NCI-H446 (cell line): ENCODE data around the gene PTPRK.
"Not testable (repeated sequence)": the region's sequence is repeated elsewhere in the genome, so short reads cannot be mapped to it uniquely, and the experiment has no call there.

Experiments
- DNase-seq, 2 experiments: peaks; one replicate each; lab custom pipeline; 2025; lab: John Stamatoyannopoulos, UW

PTPRK gene

GRCh38 chr6:128491100-128491581 lies 29.3 kb downstream of the PTPRK start:
- DNase-seq = no peak

- no peak for DNase-seq
These were observed 32.7 kb downstream of the PTPRK start for GRCh38 chr6:128487746-128488145.

- no peak for DNase-seq
These were observed 33.3 kb downstream of the PTPRK start for GRCh38 chr6:128487055-128487454.

- not testable (repeated sequence) for DNase-seq
These were observed 33.8 kb downstream of the PTPRK start for GRCh38 chr6:128486580-128486979.

GRCh38 chr6:128483472-128484135 lies 36.8 kb downstream of the PTPRK start:
- no peak for DNase-seq

GRCh38 chr6:128482642-128483041 lies 37.8 kb downstream of the PTPRK start:
- DNase-seq = peak in 1 of 2 experiments; percentile 31

- DNase-seq = no peak
These were observed 40.4 kb downstream of the PTPRK start for GRCh38 chr6:128479991-128480390.

- peak in 1 of 2 experiments; percentile 24 for DNase-seq
These were observed 41.2 kb downstream of the PTPRK start for GRCh38 chr6:128479048-128479666.

GRCh38 chr6:128478230-128479047 lies 42.0 kb downstream of the PTPRK start:
- no peak for DNase-seq

GRCh38 chr6:128474933-128475332 lies 45.5 kb downstream of the PTPRK start:
- no peak for DNase-seq

GRCh38 chr6:128474481-128474880 lies 45.9 kb downstream of the PTPRK start:
- no peak for DNase-seq

GRCh38 chr6:128471907-128472306 lies 48.5 kb downstream of the PTPRK start:
- no peak for DNase-seq

GRCh38 chr6:128465368-128466343 lies 54.7 kb downstream of the PTPRK start:
- no peak for DNase-seq

GRCh38 chr6:128464790-128465189 lies 55.6 kb downstream of the PTPRK start:
- DNase-seq = peak in 1 of 2 experiments; percentile 21

GRCh38 chr6:128463942-128464341 lies 56.5 kb downstream of the PTPRK start:
- DNase-seq = no peak

- no peak for DNase-seq
These were observed 58.9 kb downstream of the PTPRK start for GRCh38 chr6:128461501-128461900.

GRCh38 chr6:128456510-128457230 lies 63.7 kb downstream of the PTPRK start:
- DNase-seq = peak in 1 of 2 experiments; percentile 2

GRCh38 chr6:128455959-128456358 lies 64.4 kb downstream of the PTPRK start:
- DNase-seq = no peak

- DNase-seq = no peak
These were observed 67.7 kb downstream of the PTPRK start for GRCh38 chr6:128452713-128453112.

- no peak for DNase-seq
These were observed 73.9 kb downstream of the PTPRK start for GRCh38 chr6:128446497-128446896.

GRCh38 chr6:128443553-128443952 lies 76.8 kb downstream of the PTPRK start:
- DNase-seq = no peak
